Hematopoietic multipotent progenitor cell treated with erythropoietin and hydrocortisone succinate and interleukin-3 and kit ligand, for 8 days (in vitro differentiated cells): ENCODE data around the gene ZNF507.
A peak's percentile ranks its signal among the peaks of the same experiment; 100 is the strongest.

Experiments
- DNase-seq: peaks from one replicate; pipeline ENCODE4 v3.0.0-alpha.2; 2015

ZNF507 gene

DNA sequence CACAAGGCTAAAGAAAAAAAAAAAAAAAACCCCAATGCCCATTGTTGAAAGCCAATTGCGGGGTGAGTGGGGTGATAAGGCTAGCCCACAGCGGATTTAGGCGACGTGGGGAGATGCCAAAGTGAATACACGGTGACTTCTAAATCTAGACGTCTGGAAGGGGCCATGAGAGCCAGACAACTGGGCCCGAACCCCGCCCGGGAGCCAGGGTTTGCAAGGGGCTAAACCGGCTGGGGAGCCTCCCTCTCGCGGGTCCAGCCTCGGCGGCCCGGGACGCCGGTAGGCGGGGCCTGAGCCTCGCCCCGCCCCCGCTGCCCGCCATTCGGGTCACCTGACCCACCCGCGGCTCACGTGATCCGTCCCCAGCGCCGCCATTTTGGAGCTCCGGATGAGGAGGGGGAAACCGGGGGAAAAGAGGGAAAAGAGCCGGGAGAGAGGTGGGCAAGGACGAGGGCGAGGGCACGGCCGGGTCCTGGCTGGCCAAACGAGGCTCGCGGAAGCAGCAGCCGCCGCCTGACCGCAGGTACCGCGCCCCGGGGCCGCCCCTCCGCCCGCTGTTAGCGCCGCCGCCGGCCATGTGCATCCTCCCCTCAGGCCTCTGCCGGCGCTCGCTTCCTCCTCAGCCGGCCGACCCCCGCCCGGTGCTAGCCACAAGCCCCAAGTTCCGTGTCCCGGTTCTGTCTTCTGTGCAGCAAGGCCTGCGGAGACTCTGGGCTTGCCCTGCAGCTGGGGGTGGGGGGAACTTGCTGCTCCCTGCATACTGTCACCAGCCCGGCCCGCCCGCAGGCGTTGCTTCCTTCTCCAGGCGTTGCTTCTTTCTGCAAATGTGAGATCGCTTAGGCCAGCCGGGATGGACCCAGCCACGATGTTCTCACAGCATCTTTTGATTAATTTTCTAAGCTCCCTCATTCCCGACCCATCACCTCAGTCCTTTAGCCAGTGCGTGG lies at the start of gene ZNF507:
ZNF507 (plus strand) TSS at position 350 of the 947 bp plus-strand sequence. CDS start 7,221 bp downstream, outside the sequence.
- peak; percentile 84 for DNase-seq

DNA sequence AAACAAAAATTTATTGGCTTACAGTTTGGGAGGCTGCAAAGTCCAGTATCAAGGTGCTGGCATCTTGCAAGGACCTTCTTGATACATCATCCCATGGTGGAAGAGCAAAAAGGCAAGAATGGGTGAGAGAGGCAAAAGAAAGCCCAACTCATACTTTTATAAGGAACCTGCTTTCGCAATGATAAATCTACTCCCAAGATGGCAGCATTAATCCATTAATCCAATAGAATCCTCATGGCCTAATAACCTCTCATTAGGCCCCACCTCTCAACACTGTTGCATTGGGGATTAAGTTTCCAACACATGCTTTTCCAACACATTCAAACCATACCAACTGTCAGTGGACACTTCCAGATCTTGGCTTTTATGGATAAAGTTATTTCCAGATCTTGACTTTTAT lies 48.7 kb upstream of the ZNF507 start:
- DNase-seq, result peak; percentile 3

DNA sequence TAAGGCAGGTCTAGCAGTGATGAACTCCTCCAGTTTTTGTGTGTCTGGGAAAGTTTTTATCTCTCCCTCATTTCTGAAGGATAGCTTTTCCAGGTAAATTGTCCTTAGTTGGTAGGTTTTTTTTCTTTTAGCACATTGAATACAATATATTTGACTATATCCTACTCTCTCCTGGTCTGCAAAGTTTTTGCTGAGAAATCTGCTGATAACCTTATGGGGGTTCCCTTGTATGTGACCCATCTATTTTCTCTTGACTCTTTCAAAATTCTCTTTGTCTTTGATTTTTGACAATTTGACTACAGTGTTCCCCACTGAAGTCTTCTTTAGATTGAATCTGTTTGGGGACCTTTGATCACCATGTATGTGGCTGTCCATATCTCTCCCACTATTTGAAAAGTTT lies 42.6 kb upstream of the ZNF507 start:
- no peak for DNase-seq

DNA sequence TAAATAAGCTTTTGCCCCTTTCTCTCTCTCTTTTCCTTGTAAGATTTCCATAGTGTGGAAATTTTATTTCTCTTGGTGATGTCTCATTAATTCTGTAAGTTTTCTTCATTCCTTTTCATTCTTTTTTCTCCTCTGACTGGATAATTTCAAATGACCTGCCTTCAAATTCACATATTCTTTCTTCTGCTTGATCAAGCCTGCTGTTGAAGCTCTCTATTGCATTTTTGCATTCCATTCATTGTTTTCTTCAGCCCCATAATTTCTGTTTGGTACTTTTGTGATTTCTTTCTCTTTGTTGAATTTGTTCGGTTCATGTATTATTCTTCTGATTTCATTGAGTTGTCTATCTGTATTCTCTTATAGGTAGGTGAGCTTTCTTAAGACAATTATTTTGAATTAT lies 42.2 kb upstream of the ZNF507 start:
- no peak for DNase-seq

DNA sequence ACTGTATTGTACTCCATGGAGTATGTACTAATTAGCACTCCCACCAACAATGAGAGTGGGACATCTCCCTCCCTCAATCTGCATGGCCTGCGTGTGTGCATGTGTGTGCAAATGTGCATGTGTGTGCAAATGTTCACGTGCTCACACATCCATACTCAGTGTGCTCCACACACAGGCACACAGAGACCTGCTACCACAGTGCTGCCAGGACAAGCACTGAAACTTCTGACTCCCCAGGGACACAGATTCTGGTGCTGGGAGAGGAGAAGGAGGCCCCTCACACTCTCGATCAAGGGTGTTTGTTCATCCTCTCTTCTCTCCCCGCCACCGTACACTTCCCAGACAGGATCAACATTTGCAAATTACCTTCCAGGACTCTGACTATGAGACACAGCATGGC lies 37.8 kb upstream of the ZNF507 start:
- DNase-seq, result no peak

GRCh38 chr19:32308431-32309077 lies 36.9 kb upstream of the ZNF507 start:
- DNase-seq, result no peak

DNA sequence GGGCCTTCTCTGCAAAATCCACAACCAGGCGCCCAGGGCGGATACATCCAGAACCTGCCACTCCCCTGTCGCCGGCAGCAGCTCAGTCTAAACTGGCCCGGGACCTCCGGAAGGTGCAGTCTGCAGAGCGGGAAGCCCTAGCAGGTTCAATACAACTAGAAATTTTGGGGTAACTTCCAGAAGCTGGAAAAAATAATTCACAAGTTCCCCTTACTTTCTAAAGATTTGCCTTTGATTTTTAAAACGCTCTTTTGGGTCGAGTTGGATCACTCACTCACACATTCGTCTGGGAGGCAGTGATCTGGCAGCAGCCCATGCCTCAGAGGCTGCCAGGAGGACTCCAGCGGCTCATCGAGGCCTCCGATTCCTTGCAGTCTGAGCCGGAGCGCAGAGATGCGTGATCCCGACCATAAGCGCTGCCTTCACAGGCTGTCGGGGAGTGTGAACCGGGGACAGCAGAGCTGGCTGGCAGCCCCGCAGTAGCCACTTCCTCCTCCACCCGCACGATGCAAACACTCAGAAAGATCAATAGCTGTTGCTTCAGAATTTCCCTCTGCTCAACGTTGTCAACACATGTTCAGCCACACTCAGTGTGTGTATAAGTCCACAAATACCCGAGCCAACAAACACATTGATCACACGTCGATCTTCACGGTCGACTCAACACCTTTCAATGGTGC lies 35.6 kb upstream of the ZNF507 start:
- DNase-seq, result no peak

DNA sequence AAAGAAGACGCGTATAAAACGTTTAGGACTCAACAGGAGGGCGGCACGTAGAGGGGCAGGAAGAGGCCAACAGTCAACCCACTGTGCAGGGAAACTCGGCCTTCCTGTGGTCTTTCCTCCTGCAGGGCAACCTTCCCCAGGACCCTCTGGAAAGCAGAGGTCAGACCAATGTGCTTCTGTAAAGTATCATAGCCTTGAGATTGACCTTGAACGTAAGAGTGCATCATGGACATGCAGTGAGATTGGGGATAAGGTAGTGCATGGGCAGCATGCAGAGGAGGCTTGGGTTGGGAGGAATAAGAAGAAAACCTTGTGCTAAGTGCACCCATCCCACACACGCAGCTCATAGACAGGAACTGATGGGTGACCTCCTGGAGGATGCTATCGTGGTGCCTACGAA lies 34.0 kb upstream of the ZNF507 start:
- no peak for DNase-seq

GRCh38 chr19:32313569-32314265 lies 31.7 kb upstream of the ZNF507 start:
- DNase-seq, result no peak

GRCh38 chr19:32316034-32316433 lies 29.4 kb upstream of the ZNF507 start:
- DNase-seq, result no peak

DNA sequence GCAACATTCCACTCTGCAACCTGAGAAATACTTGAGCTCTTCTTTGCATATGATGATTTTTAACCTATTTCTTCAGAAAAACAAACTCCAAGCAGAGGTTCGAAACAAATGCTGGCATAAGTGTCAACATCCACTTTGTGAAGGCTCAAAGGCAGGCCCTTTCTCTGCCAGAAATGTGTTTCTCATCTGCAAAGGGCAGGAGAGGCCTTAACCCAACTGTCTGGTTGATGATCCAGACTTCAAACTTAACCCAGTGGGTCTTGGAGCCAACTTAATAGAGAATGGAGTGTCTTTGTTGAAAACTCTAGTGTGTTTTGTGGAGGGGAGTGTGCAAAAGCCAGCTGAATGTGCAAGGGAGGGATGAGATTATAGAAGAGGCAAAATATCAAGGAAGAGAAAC lies 28.3 kb upstream of the ZNF507 start:
- no peak for DNase-seq

GRCh38 chr19:32318884-32319520 lies 26.4 kb upstream of the ZNF507 start:
- DNase-seq, result peak; percentile 7

- DNase-seq, result no peak
Observed at GRCh38 chr19:32322541-32322940, 22.9 kb upstream of the ZNF507 start.

DNA sequence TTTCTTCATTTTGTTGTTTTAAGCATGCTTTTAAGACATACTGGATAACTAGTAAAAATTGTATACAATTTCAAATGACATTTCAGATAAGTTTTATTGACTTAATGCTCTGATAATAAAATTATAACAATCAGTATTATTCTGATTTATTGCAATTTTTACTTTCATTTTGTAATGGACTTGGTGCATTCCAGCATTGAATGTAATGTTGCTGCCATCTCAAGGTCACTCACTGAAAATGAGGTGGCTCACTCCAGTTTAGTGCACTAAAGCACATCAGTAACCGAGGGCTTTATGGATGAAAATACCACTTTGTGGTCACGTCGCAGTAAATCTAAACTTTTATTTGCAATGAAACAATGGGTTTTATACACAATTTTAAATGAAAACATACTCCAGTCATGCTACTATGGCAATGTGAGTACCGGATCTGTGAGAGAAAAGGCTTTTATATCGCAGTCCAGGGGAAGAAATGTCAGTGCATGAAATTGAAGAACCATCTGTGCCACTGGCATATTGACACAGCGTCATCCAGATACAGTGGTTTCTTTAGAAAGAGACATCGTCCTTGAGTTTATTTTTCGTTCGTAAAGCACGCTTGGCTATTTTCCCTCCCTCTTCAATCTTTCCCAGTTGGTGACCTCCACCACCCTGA lies 20.7 kb upstream of the ZNF507 start:
- no peak for DNase-seq

GRCh38 chr19:32330213-32330857 lies 15.1 kb upstream of the ZNF507 start:
- no peak for DNase-seq

DNA sequence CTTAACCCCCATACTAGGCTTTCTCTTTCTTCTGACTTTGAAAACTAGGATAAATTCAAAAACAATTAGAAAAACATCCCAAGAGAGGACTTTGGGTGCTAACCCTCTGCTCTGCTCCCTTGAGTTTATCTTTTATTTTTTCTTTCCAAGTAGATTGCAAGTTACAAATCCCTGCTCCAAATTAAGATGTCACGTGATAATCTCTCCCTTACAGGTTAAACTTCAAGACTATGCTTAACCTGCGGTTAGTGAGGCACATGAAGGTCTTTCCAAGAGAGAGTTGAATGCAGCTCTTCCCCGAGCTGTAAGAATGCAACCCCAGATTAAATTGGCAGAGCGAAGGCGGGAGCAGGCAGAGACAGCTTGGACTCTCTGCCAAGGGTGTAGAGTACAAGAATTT lies 12.2 kb upstream of the ZNF507 start:
- DNase-seq, result no peak

DNA sequence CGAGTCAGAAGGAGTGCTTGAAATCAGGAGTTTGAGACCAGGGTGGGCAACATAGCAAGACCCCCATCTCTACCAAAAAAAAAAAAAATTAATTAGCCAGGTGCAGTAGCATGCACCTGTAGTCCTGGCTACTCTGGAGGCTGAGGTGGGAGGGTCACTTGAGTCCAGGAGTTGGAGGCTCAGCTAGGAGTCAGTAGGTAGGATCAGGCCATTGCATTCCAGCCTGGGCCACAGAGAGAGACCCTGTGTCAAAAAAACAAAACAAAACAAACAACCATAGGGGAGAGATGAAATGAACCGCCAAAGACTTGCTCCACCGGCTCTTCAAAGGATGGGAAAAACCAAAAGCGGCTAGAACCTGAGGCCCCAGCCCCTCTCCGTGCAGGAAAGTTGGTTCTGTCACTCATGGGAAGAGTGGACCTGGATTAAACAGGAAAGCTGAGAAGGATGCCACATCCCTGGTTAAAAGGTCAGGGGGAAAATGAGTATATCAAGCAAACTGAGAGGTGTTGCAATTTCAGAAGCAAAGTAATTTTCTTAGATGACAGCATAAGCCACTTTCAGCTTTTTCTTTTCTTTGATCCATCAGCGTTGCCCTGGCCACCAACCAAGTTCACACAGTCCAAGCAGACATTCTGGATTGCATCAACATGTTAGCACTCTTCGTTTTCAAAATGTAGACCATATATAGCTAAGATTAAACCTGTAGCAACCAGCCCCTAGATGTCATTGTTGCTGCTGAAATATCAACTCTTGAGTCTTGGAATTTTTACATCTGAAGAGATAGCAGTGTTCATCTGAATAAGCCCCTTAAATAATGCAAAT lies 8.9 kb upstream of the ZNF507 start:
- DNase-seq, result no peak

DNA sequence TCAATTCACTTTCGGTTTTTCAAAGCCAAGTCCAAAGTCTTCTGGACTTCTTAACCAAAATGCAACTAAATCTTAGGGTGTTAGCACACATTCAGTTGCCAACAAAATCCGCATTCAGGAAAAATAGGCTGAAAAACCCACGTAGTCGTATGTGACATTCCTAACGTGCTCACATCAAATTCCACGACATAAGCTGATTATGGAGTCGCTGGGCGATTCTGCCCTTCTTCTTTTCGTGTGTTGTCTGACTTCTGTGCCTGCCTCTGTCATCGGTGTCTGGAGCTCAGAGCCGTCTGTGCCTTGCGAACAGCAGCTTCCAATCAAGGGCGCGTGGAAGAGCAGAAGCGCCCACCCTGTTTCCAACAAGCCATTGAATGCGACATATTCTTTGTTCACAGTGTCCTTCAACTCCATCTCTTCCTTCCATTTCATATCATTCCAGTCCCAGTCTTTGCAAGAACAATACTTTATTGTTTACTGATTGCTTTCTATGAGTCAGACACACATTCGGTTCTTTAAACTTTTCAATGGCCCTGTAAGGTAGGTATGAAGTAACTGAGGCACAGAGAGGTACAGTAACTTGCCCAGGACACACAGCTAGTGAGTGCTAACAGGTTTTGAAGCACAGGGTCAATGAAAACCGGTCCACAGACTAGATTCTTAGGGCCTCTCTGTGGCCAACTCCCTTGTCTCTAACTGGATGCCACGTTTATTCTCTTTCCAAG lies 8.2 kb upstream of the ZNF507 start:
- DNase-seq, result no peak

- DNase-seq, result no peak
Observed at GRCh38 chr19:32339423-32339822, 6.0 kb upstream of the ZNF507 start.
